ENCODE measurements around the gene JAKMIP3.

JAKMIP3 gene

GRCh38 chr10:132113766-132114365 lies 48.1 kb downstream of the JAKMIP3 start:
- DNase-seq = no peak

- no peak for DNase-seq
These were observed 49.3 kb downstream of the JAKMIP3 start for GRCh38 chr10:132114953-132115520.

Data from amniotic stem cell (primary cell).